ENCODE results near the gene PRKCB.
A peak's percentile ranks its signal among the peaks of the same experiment; 100 is the strongest.
"Not testable (repeated sequence)": the region's sequence is repeated elsewhere in the genome, so short reads cannot be mapped to it uniquely, and the experiment has no call there.

Gene PRKCB

GRCh38 chr16:24102209-24102660 is 266.5 kb downstream of the PRKCB start:
- no peak for FAIRE-seq

- FAIRE-seq: not testable (repeated sequence)
These were observed 269.7 kb downstream of the PRKCB start for GRCh38 chr16:24105471-24105870.

GRCh38 chr16:24108090-24108489 is 272.3 kb downstream of the PRKCB start:
- peak; percentile 87 for FAIRE-seq

- FAIRE-seq: no peak
These were observed 276.0 kb downstream of the PRKCB start for GRCh38 chr16:24111724-24112302.

- FAIRE-seq: no peak
These were observed 277.4 kb downstream of the PRKCB start for GRCh38 chr16:24113115-24113745.

GRCh38 chr16:24114876-24115275 is 279.1 kb downstream of the PRKCB start:
- FAIRE-seq: no peak

GRCh38 chr16:24116046-24116776 is 280.4 kb downstream of the PRKCB start:
- FAIRE-seq: no peak

- FAIRE-seq: no peak
These were observed 281.2 kb downstream of the PRKCB start for GRCh38 chr16:24116989-24117388.

GRCh38 chr16:24117680-24118079 is 281.9 kb downstream of the PRKCB start:
- no peak for FAIRE-seq

GRCh38 chr16:24118126-24118821 is 282.5 kb downstream of the PRKCB start:
- no peak for FAIRE-seq

GRCh38 chr16:24119807-24120206 is 284.0 kb downstream of the PRKCB start:
- FAIRE-seq: no peak

- FAIRE-seq: no peak
These were observed 287.5 kb downstream of the PRKCB start for GRCh38 chr16:24123275-24123674.

GRCh38 chr16:24124291-24124690 is 288.5 kb downstream of the PRKCB start:
- FAIRE-seq: no peak

- no peak for FAIRE-seq
These were observed 289.4 kb downstream of the PRKCB start for GRCh38 chr16:24125214-24125613.

- FAIRE-seq: no peak
These were observed 293.7 kb downstream of the PRKCB start for GRCh38 chr16:24129412-24129918.

- no peak for FAIRE-seq
These were observed 294.8 kb downstream of the PRKCB start for GRCh38 chr16:24130494-24131085.

- FAIRE-seq: no peak
These were observed 295.5 kb downstream of the PRKCB start for GRCh38 chr16:24131294-24131693.

- FAIRE-seq: no peak
These were observed 296.4 kb downstream of the PRKCB start for GRCh38 chr16:24132048-24132796.

- no peak for FAIRE-seq
These were observed 297.0 kb downstream of the PRKCB start for GRCh38 chr16:24132797-24133155.

GRCh38 chr16:24135624-24136565 is 300.1 kb downstream of the PRKCB start:
- FAIRE-seq: no peak

- FAIRE-seq: no peak
These were observed 302.2 kb downstream of the PRKCB start for GRCh38 chr16:24138024-24138423.

Data from endometrium (tissue), 2 donors.